Activated CD8-positive, alpha-beta memory T cell treated with anti-CD3 and anti-CD28 coated beads for 4 hours (primary cell): ENCODE measurements around the gene GNL1.

Source experiments
- DNase-seq, 2 donors: peaks; one replicate each; pipeline ENCODE4 v3.0.0-alpha.2; 2020; ENCODE audit warnings: low read depth in 2 of 2

Gene GNL1

GRCh38 chr6:30556066-30556905 lies at the start of gene GNL1:
Gene GNL1, minus strand, starts transcription at chr6:30556489. Its CDS starts 286 bp downstream, at chr6:30556203.
- DNase-seq = peak; percentile 99

GRCh38 chr6:30603961-30604360 lies 47.7 kb upstream of the GNL1 start:
- DNase-seq = no peak

GRCh38 chr6:30601815-30602641 lies 45.7 kb upstream of the GNL1 start:
- DNase-seq = no peak

DNA sequence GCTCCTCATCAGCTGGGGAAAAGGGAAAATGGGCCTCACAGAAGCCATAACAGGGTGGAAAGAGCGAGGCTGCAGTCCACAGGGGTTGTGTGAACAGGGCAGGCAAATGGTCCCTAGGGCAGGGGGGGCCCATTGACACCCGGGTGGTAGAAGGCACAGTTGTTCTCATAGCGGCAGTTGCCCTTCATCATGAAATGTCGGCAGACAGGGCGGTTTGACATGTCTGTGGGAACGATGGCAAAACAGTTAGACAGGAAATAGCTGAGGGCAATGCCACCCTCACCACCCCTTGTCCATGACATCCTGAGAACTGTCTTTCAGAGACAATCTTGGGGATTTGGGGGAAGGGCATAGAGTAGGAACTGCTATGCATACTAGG lies 45.1 kb upstream of the GNL1 start:
- no peak for DNase-seq

- no peak for DNase-seq
These were observed 44.2 kb upstream of the GNL1 start for GRCh38 chr6:30600451-30600961.

GRCh38 chr6:30599625-30600324 lies 43.5 kb upstream of the GNL1 start:
- no peak for DNase-seq

- no peak for DNase-seq
These were observed 42.8 kb upstream of the GNL1 start for GRCh38 chr6:30598912-30599624.

DNA sequence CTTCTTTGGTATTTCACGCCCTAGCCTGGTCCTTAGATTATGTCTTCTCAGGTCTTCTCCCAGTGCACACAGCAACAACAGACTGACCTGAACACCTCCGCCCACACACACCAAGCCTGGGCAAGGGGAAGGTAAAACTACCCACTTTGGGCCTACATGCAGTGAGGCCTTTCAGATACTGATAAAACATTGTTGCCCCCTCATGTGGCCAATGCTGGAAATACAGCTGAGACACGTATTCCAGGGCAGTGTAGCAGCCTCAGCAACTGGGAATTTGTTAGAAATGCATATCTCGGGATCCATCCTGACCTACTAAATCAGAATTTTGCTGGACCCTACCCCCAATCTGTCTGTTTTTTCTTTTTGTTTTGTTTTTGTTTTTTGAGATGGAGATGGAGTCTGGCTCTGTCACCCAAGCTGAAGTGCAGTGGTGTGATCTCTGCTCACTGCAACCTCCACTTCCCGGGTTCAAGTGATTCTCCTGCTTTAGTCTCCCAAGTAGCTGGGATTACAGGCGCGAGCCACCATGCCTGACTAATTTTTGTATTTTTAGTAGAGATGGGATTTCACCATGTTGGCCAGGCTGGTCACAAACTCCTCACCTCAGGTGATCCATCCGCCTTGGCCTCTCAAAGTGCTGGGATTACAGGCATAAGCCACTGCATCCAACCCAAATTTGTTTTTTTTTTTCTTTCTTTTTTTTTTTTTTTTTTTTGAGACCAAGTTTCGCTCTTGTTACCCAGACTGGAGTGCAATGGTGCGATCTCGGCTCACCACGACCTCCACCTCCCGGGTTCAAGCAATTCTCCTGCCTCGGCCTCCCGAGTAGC lies 41.2 kb upstream of the GNL1 start:
- peak; percentile 57 to 63 for DNase-seq

- DNase-seq = no peak
These were observed 36.0 kb upstream of the GNL1 start for GRCh38 chr6:30592287-30592686.

DNA sequence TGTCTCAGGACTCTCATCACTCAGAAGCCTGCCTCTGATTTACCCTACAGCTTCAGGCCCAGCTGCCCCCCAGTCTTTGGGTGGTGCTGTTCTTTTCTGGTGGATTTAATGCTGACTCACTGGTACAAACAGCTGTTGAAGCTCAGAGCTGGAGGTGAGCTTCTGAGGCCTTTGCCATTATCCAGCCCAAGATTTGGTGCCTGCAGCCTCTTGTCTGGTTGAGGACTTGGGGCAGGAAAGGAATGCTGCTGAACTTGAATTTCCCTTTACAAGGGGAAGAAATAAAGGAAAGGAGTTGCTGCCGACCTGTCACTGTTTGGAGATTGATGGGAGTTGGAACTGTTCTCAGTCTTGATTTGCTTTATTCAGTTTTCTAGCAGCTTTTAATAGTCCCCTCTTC lies 34.7 kb upstream of the GNL1 start:
- DNase-seq = no peak

DNA sequence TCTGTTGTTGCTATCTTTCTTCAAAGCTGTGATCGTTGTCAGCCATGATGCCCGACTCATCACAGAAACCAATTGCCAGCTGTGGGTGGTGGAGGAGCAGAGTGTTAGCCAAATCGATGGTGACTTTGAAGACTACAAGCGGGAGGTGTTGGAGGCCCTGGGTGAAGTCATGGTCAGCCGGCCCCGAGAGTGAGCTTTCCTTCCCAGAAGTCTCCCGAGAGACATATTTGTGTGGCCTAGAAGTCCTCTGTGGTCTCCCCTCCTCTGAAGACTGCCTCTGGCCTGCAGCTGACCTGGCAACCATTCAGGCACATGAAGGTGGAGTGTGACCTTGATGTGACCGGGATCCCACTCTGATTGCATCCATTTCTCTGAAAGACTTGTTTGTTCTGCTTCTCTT lies 34.2 kb upstream of the GNL1 start:
- DNase-seq = no peak

- DNase-seq = no peak
These were observed 33.6 kb upstream of the GNL1 start for GRCh38 chr6:30589754-30590358.

DNA sequence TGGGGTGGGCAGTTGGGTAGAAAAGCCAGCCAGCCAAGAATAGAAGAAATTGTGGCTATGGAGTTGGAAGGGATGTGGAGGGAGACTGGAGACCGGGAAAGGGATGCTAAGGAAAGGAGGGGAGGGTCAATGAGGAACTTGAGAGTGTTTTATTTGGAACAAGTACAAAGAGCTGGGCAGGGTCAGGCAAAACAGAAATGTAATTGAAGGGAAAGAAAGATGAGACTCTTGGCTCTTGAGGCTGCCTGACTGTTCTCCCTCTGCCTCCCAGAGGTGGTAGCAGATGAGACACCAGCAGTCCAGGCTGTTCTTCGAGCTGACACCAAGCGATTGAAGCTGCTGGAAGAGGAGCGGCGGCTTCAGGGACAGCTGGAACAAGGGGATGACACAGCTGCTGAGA lies 27.6 kb upstream of the GNL1 start:
- DNase-seq = no peak

- no peak for DNase-seq
These were observed 21.8 kb upstream of the GNL1 start for GRCh38 chr6:30578051-30578450.

- DNase-seq = no peak
These were observed 16.8 kb upstream of the GNL1 start for GRCh38 chr6:30573113-30573512.

DNA sequence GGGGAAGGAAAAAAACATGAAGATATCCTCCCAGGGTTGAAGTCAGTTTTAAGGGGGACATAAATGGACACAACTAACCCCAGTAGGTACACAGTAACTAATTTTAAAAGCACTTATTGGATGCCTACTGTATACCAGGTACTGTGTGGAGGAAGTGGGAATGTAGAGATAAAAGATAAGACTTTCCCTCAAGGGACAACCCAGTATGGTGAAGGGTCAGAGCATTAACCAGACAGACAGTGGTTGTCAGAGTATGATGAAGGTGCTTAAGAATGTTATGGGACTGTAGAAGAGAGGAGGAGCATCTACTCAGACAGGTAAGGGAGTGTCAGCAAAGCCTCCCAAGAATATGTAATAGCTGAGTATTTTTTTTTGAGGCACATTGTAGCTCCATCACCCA lies 15.9 kb upstream of the GNL1 start:
- DNase-seq = no peak

- DNase-seq = no peak
These were observed 15.4 kb upstream of the GNL1 start for GRCh38 chr6:30571762-30572082.

- peak; percentile 98 to 99 for DNase-seq
These were observed 14.9 kb upstream of the GNL1 start, which contains the start of gene ABCF1 for GRCh38 chr6:30571075-30571761. Gene ABCF1, plus strand, starts transcription at chr6:30571442. Its CDS starts 46 bp downstream, at chr6:30571488.

GRCh38 chr6:30570740-30571074 lies 14.4 kb upstream of the GNL1 start:
- no peak for DNase-seq

- DNase-seq = no peak
These were observed 14.0 kb upstream of the GNL1 start for GRCh38 chr6:30570263-30570662.
